GM15510 (cell line): ENCODE measurements around the gene ADD3.

Source experiments
- POLR2A ChIP-seq: IDR thresholded peaks from 3 replicates; pipeline ENCODE4 v1.6.1; 2011; ENCODE audit warnings: borderline replicate concordance; ENCODE audit not compliant: insufficient read length; ENCODE audit errors: extremely low read depth

Gene ADD3

GRCh38 chr10:109972372-109973001, 35.3 kb upstream of the ADD3 start:
- TF ChIP-seq POLR2A, result no peak

- TF ChIP-seq POLR2A, result no peak
Measured at GRCh38 chr10:109973326-109973829, 34.4 kb upstream of the ADD3 start.

- TF ChIP-seq POLR2A, result no peak
Measured at GRCh38 chr10:109974504-109975191, 33.1 kb upstream of the ADD3 start.

DNA sequence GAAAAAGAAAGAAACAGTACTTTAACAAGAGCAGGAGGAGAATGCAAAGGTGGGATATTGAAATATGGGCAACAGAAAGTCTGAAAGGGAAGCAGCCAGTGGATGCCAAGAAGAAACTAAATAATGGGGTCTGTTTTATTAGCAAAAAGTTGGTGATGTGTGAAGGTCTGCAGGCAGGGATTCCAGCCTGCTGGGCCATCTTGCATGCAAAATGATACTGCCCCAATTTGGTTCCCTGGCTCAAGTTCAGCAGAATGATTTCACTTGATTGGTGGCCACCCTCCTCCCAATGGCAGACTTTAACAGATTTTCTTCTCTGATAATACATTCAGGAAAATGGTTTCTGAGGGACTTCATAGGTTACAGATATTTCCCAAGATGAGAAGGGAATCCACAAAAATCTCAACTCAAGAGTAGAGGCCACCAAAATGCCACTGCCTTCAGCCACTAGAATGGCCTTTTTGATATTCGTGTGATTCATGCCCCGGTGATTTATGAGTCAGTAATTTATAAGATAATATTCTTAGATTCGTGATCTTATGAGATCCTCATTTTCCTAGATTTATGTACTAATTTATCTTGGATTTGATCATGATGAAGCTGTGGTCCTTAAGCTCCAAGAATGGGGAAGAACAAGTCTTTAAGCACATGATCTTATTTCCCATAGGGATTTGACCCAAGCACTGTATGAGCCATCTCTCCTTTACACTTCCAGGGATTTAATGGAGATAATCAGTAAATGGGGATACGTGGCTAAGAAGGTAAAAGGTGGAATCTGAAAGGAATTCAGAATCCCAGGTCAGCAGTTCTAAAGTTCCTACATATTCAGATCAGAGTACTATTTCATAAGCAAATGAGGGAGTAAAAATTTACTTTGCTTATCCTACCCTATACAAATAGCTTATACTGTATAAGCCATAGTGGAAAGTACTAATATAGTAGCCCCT, 32.3 kb upstream of the ADD3 start:
- no peak for TF ChIP-seq POLR2A

DNA sequence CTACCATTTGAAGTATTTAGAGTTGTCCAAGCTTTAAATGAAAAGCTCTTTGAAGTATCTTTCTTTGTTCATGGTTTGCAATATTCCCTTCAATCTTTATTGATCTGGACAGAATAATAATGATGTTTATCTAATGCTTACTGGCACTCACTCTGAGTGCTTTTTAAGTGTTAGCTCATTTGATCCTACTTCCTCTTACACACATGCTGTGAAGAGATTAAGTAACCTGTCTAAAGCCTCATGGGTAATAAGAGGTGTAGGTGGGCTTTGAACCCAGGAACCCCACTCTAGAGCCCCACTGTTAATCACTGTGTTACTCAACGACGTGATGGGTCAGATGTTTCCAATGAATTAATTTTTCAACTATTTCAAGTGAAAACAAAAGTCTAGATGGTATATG, 31.1 kb upstream of the ADD3 start:
- TF ChIP-seq POLR2A, result no peak

- no peak for TF ChIP-seq POLR2A
Measured at GRCh38 chr10:109977382-109977806, 30.4 kb upstream of the ADD3 start.

DNA sequence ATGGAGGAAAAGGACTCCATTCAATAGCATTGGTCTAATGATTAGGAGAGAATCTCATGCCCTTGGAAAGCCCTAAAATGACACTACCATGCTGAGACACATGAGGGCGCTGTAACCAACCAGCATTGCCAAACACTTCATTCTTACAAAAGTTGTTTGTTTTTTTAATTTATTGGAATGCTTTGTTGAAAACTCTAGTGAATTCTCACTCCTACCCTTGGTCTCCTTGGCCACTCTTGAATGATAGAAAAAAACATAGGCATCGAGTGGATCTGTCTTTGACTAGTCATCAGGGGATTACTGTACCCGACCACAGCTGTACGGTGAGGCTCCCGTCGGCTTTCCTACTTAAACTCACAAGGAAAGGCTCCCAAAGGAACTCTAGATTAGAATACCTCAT, 29.3 kb upstream of the ADD3 start:
- TF ChIP-seq POLR2A, result no peak

DNA sequence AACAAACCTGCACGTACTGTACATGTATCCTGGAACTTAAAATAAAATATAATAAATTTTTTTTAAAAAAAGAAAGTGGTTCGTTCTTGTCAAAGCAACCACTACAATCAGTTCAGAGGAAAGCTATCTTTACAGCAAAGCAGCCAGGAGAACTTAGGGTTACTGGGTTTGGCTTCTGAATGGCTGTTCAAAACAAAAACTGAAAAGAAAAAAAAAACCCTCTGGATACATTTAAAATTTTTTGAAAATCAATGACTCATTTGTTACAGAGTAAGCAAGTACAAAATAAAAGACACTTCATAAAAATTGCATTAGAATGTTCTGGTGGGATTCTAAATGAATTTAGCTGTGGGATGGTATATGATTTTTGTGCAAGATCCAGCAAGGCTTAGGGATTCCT, 28.6 kb upstream of the ADD3 start:
- no peak for TF ChIP-seq POLR2A

- TF ChIP-seq POLR2A, result no peak
Measured at GRCh38 chr10:109981650-109982049, 26.1 kb upstream of the ADD3 start.

DNA sequence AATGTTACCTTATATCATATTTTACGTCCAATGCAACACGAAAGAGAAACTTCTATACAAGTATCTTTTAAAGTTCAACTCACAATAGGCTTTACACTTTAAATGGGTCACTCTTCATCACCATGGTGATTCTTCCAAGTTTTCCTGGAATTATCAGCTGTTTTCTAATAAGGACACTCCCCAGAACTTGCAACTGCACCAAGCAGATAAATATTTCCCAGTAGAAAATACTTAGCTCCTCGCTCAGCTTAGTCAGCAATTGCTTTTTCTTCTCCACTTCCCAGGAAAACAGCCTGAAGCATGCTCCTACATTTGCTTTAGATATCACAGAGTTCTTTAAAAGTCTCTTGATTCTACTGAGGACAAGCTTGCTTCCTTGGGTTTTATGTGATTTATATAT, 25.7 kb upstream of the ADD3 start:
- no peak for TF ChIP-seq POLR2A

DNA sequence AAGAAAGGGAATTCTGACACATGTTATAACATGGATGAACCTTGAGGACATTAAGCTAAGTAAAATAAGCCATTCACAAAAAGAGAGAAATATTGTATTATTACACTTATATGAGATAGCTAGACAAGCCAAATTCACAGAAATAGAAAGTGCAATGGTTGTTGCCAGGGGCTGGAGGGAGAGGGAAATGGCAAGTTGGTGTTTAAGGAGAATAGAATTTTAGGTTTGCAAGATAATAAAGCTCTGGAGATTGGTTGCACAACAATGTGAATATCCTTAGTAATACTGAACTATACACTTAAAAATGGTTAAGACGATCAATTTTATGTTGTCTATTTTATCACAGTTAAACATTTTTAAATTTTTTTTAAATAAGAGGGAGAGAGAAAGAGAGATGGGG, 25.0 kb upstream of the ADD3 start:
- no peak for TF ChIP-seq POLR2A

GRCh38 chr10:109984013-109984412, 23.8 kb upstream of the ADD3 start:
- TF ChIP-seq POLR2A, result no peak

DNA sequence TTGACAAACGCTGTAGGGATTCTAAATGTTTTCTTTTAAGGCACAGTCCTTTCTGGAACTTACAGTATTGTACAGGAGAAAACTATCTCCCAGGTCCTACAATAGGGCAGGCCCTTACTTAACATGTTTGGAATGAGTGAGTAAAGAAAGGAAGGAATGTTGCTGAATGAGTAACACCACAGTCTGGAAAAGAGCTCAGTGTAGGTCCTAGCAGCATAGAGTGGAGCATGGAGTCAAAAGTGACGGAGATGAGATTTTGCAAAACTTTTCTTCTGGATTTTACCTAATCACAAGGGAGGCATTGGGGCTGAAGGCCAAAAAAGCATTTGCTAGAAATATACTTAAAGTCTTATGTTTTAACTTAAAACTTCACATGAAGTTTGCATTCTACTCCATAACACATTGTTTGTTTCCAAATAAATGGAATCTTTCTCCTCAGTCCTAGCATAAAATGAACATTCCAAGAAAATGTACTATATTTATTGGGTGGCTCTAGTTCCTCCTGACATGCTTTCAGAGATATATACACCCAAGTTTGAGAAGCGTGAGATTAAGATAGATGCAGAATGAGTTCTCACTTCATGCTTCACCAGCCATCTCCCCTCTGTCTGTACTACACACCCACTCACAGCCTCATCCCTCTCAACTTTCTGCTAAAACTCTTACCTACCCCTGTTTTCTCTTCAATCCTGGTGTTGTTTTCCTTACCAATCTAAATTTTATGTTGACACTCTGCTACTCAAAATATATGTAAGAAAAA, 20.2 kb upstream of the ADD3 start:
- TF ChIP-seq POLR2A, result no peak

GRCh38 chr10:109988212-109988596, 19.6 kb upstream of the ADD3 start:
- no peak for TF ChIP-seq POLR2A
